Measurements from ENCODE around the gene SPAM1.
"Not testable (repeated sequence)": the region's sequence is repeated elsewhere in the genome, so short reads cannot be mapped to it uniquely, and the experiment has no call there.

SPAM1 gene

GRCh38 chr7:123924941-123925340 lies at the start of gene SPAM1:
SPAM1 (plus strand) TSS chr7:123925241; CDS start chr7:123953571, 28,330 bp downstream.
- no peak for DNase-seq (ENCODE audit: low read depth)

GRCh38 chr7:123876557-123877256 lies 48.3 kb upstream of the SPAM1 start:
- DNase-seq (ENCODE audit: low read depth): no peak

GRCh38 chr7:123879628-123880027 lies 45.4 kb upstream of the SPAM1 start:
- no peak for DNase-seq (ENCODE audit: low read depth)

- DNase-seq (ENCODE audit: low read depth): no peak
Observed at GRCh38 chr7:123881300-123881699, 43.7 kb upstream of the SPAM1 start.

GRCh38 chr7:123883154-123883553 lies 41.9 kb upstream of the SPAM1 start:
- DNase-seq (ENCODE audit: low read depth): no peak

- DNase-seq (ENCODE audit: low read depth): no peak
Observed at GRCh38 chr7:123888192-123888591, 36.8 kb upstream of the SPAM1 start.

GRCh38 chr7:123894753-123895152 lies 30.3 kb upstream of the SPAM1 start:
- not testable (repeated sequence) for DNase-seq (ENCODE audit: low read depth)

GRCh38 chr7:123901101-123901500 lies 23.9 kb upstream of the SPAM1 start:
- DNase-seq (ENCODE audit: low read depth): no peak

- DNase-seq (ENCODE audit: low read depth): no peak
Observed at GRCh38 chr7:123905714-123906113, 19.3 kb upstream of the SPAM1 start.

- DNase-seq (ENCODE audit: low read depth): no peak
Observed at GRCh38 chr7:123916240-123916724, 8.8 kb upstream of the SPAM1 start.

GRCh38 chr7:123917878-123918277 lies 7.2 kb upstream of the SPAM1 start:
- DNase-seq (ENCODE audit: low read depth): no peak

GRCh38 chr7:123918309-123918708 lies 6.7 kb upstream of the SPAM1 start:
- DNase-seq (ENCODE audit: low read depth): no peak

- DNase-seq (ENCODE audit: low read depth): no peak
Observed at GRCh38 chr7:123923599-123923998, 1.4 kb upstream of the SPAM1 start.

GRCh38 chr7:123929107-123929506 lies 4.1 kb downstream of the SPAM1 start:
- no peak for DNase-seq (ENCODE audit: low read depth)

GRCh38 chr7:123929655-123930054 lies 4.6 kb downstream of the SPAM1 start:
- no peak for DNase-seq (ENCODE audit: low read depth)

GRCh38 chr7:123935436-123936381 lies 10.7 kb downstream of the SPAM1 start:
- no peak for DNase-seq (ENCODE audit: low read depth)

GRCh38 chr7:123936388-123936787 lies 11.3 kb downstream of the SPAM1 start:
- DNase-seq (ENCODE audit: low read depth): no peak

GRCh38 chr7:123939784-123940183 lies 14.7 kb downstream of the SPAM1 start:
- DNase-seq (ENCODE audit: low read depth): no peak

- no peak for DNase-seq (ENCODE audit: low read depth)
Observed at GRCh38 chr7:123941391-123942180, 16.5 kb downstream of the SPAM1 start.

GRCh38 chr7:123944395-123944794 lies 19.4 kb downstream of the SPAM1 start:
- DNase-seq (ENCODE audit: low read depth): no peak

GRCh38 chr7:123945938-123946337 lies 20.9 kb downstream of the SPAM1 start:
- DNase-seq (ENCODE audit: low read depth): no peak

GRCh38 chr7:123948136-123948535 lies 23.1 kb downstream of the SPAM1 start:
- no peak for DNase-seq (ENCODE audit: low read depth)

All from activated gamma-delta T cell treated with anti-CD3 and anti-CD28 coated beads, Interleukin-2, amount 50 U/mL, for 16 hours (primary cell).